Measurements from ENCODE around the gene PDX1. TPM values are rescaled to one million over a fixed set of nuclear protein-coding genes. Genes with fewer than 3 reads are reported as not detected.

The PDX1 gene
- total and polyA plus RNA-seq, 2 of the 13 experiments (the other 11 are each of a cell fraction or from before 2014, with no cell fraction given) = 0.07 TPM; not detected in 1

DNA sequence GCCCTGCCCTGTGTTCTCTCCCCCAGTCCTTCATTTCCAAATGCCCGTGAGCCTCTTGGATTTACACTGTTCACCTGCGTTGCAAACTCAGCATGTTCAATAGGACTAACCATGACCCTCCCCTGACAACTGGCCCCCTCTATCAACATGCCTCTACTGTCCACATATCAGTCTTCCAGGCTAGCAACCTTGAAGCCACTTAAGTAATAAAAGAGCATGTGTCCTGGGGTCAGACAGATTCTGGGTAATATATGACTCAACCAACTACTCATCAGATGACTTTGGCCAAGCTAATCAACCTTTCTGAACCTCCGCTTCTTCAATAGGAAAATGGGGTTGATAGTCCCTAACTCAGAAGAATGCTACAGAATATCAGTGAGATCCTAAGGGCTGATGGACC is 15.1 kb upstream of the PDX1 start:
- DNase-seq (ENCODE audit: low spot score) (no peak), FAIRE-seq (no peak), ATAC-seq (no peak)
- no peak overlapping the region for H3K4me3 ChIP-seq (replicated peaks in 1 of 3; ENCODE audit: insufficient read depth in 1 of 3, low read depth in 2 of 3, low read length in 3 of 3)
- CTCF ChIA-PET (ENCODE audit: low intra/inter-chr PET ratio, low total read pairs) = no interaction called here
- H3K27me3 ChIP-seq (ENCODE audit: control insufficient read depth in 1 of 2, insufficient read depth in 2 of 2, low read length in 2 of 2) = peaks cover 0 to 1% of the 10 kb centered on the region in 2 experiments; a peak in 1 of 5 replicates
- POLR2A ChIA-PET = no interaction called here
- H2AFZ ChIP-seq (ENCODE audit: low read length) = no peak overlapping the region
- H3K9me3 ChIP-seq (ENCODE audit: low read length) = no peaks in the 10 kb centered on the region
- no peak overlapping the region for H3K4me2 ChIP-seq (ENCODE audit: low read depth, low read length)
- intact Hi-C loops (cut with micrococcal nuclease; ENCODE audit: unreplicated experiment) (no loop called here), in situ Hi-C loops (cut with HindIII; ENCODE audit: extremely low pct_ligation_motif_present, low pct_unique_long_range_greater_than_20kb) (no loop called here)
- BruUV-seq (replicated peaks) = no TSS peak
- no peaks in the 10 kb centered on the region for H3K79me2 ChIP-seq (ENCODE audit: insufficient read depth, low read length)
- WGBS (ENCODE audit: low lambda C conversion rate) = 46% methylated on average over 3 of the region's 3 CpGs
- no peak overlapping the region for H3K9ac ChIP-seq (ENCODE audit: insufficient read depth, low read depth, low read length)
- TF ChIP-seq, protein P1, sequence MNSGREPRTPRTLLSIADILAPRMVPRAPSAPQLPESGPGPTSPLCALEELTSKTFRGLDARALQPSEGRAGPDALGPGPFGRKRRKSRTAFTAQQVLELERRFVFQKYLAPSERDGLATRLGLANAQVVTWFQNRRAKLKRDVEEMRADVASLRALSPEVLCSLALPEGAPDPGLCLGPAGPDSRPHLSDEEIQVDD (CRISPR knock-in tag; IDR thresholded peaks at IDR 0.05; ENCODE audit: borderline replicate concordance) = no peak
- TF ChIP-seq MXD4 (CRISPR knock-in tag; IDR thresholded peaks at IDR 0.05) (no peak), NFKBIZ (CRISPR knock-in tag; IDR thresholded peaks at IDR 0.05) (no peak), ZNF772 (CRISPR knock-in tag; IDR thresholded peaks at IDR 0.05) (no peak), ZNF557 (CRISPR knock-in tag; IDR thresholded peaks at IDR 0.05) (no peak), ISX (CRISPR knock-in tag; conservative IDR thresholded peaks at IDR 0.05) (no peak), NCOA1 (CRISPR knock-in tag; IDR thresholded peaks at IDR 0.05) (no peak), MIER2 (CRISPR knock-in tag; IDR thresholded peaks at IDR 0.05) (no peak), ZNF510 (CRISPR knock-in tag; IDR thresholded peaks at IDR 0.05; ENCODE audit: low read depth) (no peak), ZSCAN30 (CRISPR knock-in tag; IDR thresholded peaks at IDR 0.05) (no peak)
- no peaks in the 10 kb centered on the region for H3K36me3 ChIP-seq (replicated peaks in 1 of 2; ENCODE audit: control insufficient read depth in 1 of 2, insufficient read depth in 2 of 2, low read length in 2 of 2)
- H3K4me1 ChIP-seq (ENCODE audit: insufficient read depth, low read length) = peaks cover 9% of the 10 kb centered on the region
- H3K27ac ChIP-seq (ENCODE audit: extremely low read length, insufficient read depth, low read length) = no peak overlapping the region
- H4K20me1 ChIP-seq (ENCODE audit: insufficient read depth, low read length) = no peaks in the 10 kb centered on the region

DNA sequence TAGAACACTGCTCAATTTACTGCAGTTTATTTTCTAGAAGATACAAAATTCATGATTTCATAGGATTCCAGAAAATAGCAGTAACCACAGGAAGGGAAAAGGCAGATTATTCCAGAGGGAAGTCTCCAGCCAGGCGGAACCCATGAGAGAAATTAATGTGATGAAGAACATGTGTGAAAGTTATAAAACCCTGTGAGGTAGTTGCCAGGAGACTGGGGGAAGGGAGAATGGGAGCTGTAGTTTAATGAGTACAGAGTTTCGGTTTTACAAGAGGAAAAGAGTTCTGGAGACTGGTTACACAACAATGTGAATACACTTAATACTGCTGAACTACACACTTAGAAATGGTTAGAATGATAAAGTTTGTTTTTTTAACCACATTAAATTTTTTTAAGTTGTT is 14.2 kb upstream of the PDX1 start:
- Histone ChIP-seq H3K4me3 (replicated peaks in 1 of 3; ENCODE audit: insufficient read depth in 1 of 3, low read depth in 2 of 3, low read length in 3 of 3) (no peak overlapping the region), H3K36me3 (replicated peaks in 1 of 2; ENCODE audit: control insufficient read depth in 1 of 2, insufficient read depth in 2 of 2, low read length in 2 of 2) (no peaks in the 10 kb centered on the region), H3K9me3 (ENCODE audit: low read length) (no peaks in the 10 kb centered on the region), H3K9ac (ENCODE audit: insufficient read depth, low read depth, low read length) (no peak overlapping the region), H3K27ac (ENCODE audit: extremely low read length, insufficient read depth, low read length) (no peak overlapping the region), H4K20me1 (ENCODE audit: insufficient read depth, low read length) (no peaks in the 10 kb centered on the region), H3K4me2 (ENCODE audit: low read depth, low read length) (no peak overlapping the region), H3K27me3 (ENCODE audit: control insufficient read depth in 1 of 2, insufficient read depth in 2 of 2, low read length in 2 of 2) (peaks cover 0 to 1% of the 10 kb centered on the region in 2 experiments; a peak in 1 of 5 replicates), H3K79me2 (ENCODE audit: insufficient read depth, low read length) (no peaks in the 10 kb centered on the region), H2AFZ (ENCODE audit: low read length) (no peak overlapping the region), H3K4me1 (ENCODE audit: insufficient read depth, low read length) (peaks cover 9% of the 10 kb centered on the region)
- ATAC-seq = no peak
- WGBS (ENCODE audit: low lambda C conversion rate) = 66% methylated on average over 2 of the region's 2 CpGs
- POLR2A ChIA-PET = no interaction called here
- intact Hi-C loops (cut with micrococcal nuclease; ENCODE audit: unreplicated experiment) (no loop called here), in situ Hi-C loops (cut with HindIII; ENCODE audit: extremely low pct_ligation_motif_present, low pct_unique_long_range_greater_than_20kb) (no loop called here)
- CTCF ChIA-PET (ENCODE audit: low intra/inter-chr PET ratio, low total read pairs) = no interaction called here
- TF ChIP-seq ZNF83 (CRISPR knock-in tag; IDR thresholded peaks at IDR 0.05; ENCODE audit: borderline replicate concordance) (no peak), SP2 (CRISPR knock-in tag; IDR thresholded peaks at IDR 0.05) (no peak), DPF2 (CRISPR knock-in tag; IDR thresholded peaks at IDR 0.05; ENCODE audit: borderline replicate concordance, low read depth) (no peak), ZEB1 (IDR thresholded peaks at IDR 0.05; ENCODE audit: insufficient replicate concordance, low read depth) (no peak), MBD4 (IDR thresholded peaks at IDR 0.05; ENCODE audit: borderline replicate concordance, low read length) (no peak), MIER3 (CRISPR knock-in tag; IDR thresholded peaks at IDR 0.05; ENCODE audit: borderline replicate concordance) (no peak), MAZ (IDR thresholded peaks at IDR 0.05; ENCODE audit: borderline replicate concordance, low read depth, low read length) (no peak), MAZ (CRISPR knock-in tag; IDR thresholded peaks at IDR 0.05; ENCODE audit: low read depth) (no peak), ZNF337 (CRISPR knock-in tag; IDR thresholded peaks at IDR 0.05; ENCODE audit: borderline replicate concordance, low read depth) (no peak), ZNF24 (IDR thresholded peaks at IDR 0.05) (no peak), RBM22 (optimal IDR thresholded peaks at IDR 0.05; ENCODE audit: low read length) (no peak)
- TF ChIP-seq, protein P2, sequence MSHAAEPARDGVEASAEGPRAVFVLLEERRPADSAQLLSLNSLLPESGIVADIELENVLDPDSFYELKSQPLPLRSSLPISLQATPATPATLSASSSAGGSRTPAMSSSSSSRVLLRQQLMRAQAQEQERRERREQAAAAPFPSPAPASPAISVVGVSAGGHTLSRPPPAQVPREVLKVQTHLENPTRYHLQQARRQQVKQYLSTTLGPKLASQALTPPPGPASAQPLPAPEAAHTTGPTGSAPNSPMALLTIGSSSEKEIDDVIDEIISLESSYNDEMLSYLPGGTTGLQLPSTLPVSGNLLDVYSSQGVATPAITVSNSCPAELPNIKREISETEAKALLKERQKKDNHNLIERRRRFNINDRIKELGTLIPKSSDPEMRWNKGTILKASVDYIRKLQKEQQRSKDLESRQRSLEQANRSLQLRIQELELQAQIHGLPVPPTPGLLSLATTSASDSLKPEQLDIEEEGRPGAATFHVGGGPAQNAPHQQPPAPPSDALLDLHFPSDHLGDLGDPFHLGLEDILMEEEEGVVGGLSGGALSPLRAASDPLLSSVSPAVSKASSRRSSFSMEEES (CRISPR knock-in tag; IDR thresholded peaks at IDR 0.05) = no peak
- DNase-seq (ENCODE audit: low spot score) = no peak
- BruUV-seq (replicated peaks) = no TSS peak
- no peak for FAIRE-seq
